Measurements from ENCODE around the gene FHOD3. TPM values are rescaled to one million over a fixed set of nuclear protein-coding genes. Genes with fewer than 3 reads are reported as not detected.

Gene FHOD3
- total RNA-seq, 1 donor from 2014 or later: under 0.01 TPM

DNA sequence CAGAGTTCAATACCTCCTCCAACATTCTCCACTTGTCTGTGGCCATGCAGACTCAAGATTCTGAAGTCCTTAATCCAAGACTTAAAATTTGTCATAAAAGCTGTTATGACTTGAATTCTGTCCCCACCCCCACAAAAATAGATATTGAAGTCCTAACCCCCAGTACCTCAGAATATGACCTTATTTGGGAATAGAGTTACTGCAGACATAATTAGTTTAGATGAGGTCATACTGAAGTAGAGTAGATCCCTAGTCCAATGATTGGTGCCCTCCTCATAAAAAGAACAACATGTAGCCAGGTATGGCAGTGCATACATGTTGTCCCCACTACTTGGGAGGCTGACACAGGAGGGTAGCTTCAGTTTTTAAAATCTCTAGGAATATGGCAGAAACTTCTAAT, 522.1 kb downstream of the FHOD3 start:
- DNase-seq (ENCODE audit: low read depth in 2 of 2): no peak

DNA sequence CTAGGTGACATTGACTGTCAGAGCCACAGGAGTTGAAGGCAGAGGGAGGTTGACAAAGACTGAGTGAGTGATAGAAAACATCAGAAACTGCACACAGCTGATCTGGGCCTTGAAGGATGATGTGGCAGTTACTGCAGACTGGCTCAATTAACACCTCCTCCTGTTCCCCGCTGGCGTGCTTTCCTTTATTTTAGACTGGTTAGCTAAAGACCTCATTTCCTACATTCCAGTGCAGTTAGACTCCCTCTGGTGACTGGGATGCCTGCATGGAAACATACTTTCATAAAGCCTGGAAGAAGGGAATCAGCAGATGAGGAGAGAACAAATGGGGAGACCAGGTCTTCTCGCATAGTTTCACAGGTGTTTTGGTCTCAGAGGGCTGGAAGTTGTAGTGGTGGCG, 524.2 kb downstream of the FHOD3 start:
- no peak for DNase-seq (ENCODE audit: low read depth in 2 of 2)

- DNase-seq (ENCODE audit: low read depth in 2 of 2): peak; percentile 34 to 62
These were observed 528.0 kb downstream of the FHOD3 start for GRCh38 chr18:36825526-36825925.

DNA sequence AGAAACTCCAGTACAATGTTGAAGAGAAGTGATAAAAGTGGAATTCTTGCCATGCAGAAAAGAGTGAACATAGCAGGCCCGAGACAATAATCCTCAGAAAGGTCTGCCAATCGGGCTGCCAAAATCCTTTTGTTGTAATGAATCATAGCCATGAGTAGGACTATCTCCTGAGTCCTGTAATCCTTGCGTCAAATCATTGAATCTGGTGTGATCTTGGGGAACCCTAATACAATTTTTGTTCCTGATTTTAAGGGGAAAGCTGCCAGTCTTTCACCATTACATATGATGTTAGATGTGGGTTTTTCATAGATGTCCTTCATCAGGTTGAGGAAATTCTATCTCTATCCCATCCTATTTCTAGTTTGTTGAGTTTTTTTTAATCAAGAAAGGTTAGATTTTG, 529.0 kb downstream of the FHOD3 start:
- DNase-seq (ENCODE audit: low read depth in 2 of 2): peak in 1 of 2 donors; percentile 20

DNA sequence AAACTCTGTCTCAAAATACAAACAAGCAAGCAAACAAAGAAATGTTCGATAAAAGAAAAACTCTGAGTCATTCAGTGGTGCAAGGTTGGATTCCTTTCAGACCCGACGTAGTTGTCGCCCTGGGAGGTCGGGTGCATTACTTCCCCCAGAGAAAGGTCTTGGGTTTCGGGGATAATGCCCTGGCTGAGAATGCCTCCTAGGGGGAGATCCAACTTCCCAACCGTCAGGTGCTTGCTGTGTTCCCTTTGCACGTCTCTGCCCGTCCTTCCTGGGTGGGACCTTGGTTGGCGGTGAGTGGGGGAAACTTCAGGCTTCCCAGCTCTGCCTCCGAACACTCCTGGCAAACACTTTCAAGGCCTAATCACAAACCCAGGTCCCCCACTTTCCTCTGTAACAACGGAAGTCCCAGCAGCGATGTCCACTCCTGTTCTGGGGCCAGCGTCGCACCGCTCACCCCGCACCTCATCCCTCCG, 530.7 kb downstream of the FHOD3 start:
- peak in 1 of 2 donors; percentile 56 for DNase-seq (ENCODE audit: low read depth in 2 of 2)

GRCh38 chr18:36828630-36829361, 531.3 kb downstream of the FHOD3 start, which contains the start of the genes KIAA1328 and TPGS2:
TSS of gene KIAA1328 (plus strand) at chr18:36829127. CDS start at chr18:36829139, 12 bp downstream.
TSS of gene TPGS2 (minus strand) at chr18:36829002. CDS start at chr18:36828767, 235 bp downstream.
- peak; percentile 63 to 96 for DNase-seq (ENCODE audit: low read depth in 2 of 2)

Other genes starting within 250 kb of the FHOD3 start
- 34.4 and 34.5 TPM in 2 replicates for gene RPRD1A, start 230.2 kb upstream of the FHOD3 start, total RNA-seq
- gene SLC39A6, start 168.4 kb upstream of the FHOD3 start, total RNA-seq: 14.0 and 19.8 TPM in 2 replicates
- gene ELP2, start 167.8 kb upstream of the FHOD3 start, total RNA-seq: 73.2 and 152 TPM in 2 replicates
- under 0.01 and 0.13 TPM in 2 replicates for gene MOCOS, start 110.2 kb upstream of the FHOD3 start, total RNA-seq

Measured in dermis microvascular lymphatic vessel endothelial cell (primary cell).